ENCODE measurements around the gene RIPPLY1.

GRCh38 chrX:106897259-106897658 lies 5.9 kb downstream of the RIPPLY1 start:
- TF ChIP-seq CTCF (IDR thresholded peaks at IDR 0.05) (no peak), RFX5 (IDR thresholded peaks at IDR 0.05; ENCODE audit: low read length) (no peak), EP300 (IDR thresholded peaks at IDR 0.05; ENCODE audit: borderline replicate concordance in 1 of 2, low read depth in 1 of 2, low read length in 1 of 2) (no peak), POLR2AphosphoS5 (IDR thresholded peaks at IDR 0.05; ENCODE audit: low read depth, low read length) (no peak), MXI1 (IDR thresholded peaks at IDR 0.05; ENCODE audit: low read depth, low read length) (no peak), YY1 (IDR thresholded peaks at IDR 0.05; ENCODE audit: low read depth) (peak; percentile 90), GABPA (IDR thresholded peaks at IDR 0.05; ENCODE audit: low read depth) (no peak), TCF12 (IDR thresholded peaks at IDR 0.05) (no peak), RXRA (IDR thresholded peaks at IDR 0.05; ENCODE audit: borderline replicate concordance, low read depth) (no peak), RAD21 (IDR thresholded peaks at IDR 0.05; ENCODE audit: low read length) (no peak), FOSL2 (IDR thresholded peaks at IDR 0.05; ENCODE audit: borderline replicate concordance, low read depth) (no peak)

Measured in SK-N-SH (cell line).